ENCODE data around the gene STKLD1.

STKLD1 gene

GRCh38 chr9:133420392-133420827 is 44.2 kb downstream of the STKLD1 start:
- no peak for DNase-seq

GRCh38 chr9:133421615-133422542 is 45.7 kb downstream of the STKLD1 start, which contains the start of gene ADAMTS13:
TSS of gene ADAMTS13 (plus strand) at chr9:133422367. CDS start at chr9:133422444, 77 bp downstream.
- peak; percentile 45 for DNase-seq

GRCh38 chr9:133423216-133423615 is 47.0 kb downstream of the STKLD1 start:
- no peak for DNase-seq

- DNase-seq: no peak
These were observed 48.0 kb downstream of the STKLD1 start for GRCh38 chr9:133424187-133424586.

GRCh38 chr9:133425049-133425632 is 49.0 kb downstream of the STKLD1 start:
- DNase-seq: no peak

GRCh38 chr9:133426011-133426410 is 49.8 kb downstream of the STKLD1 start:
- no peak for DNase-seq

GRCh38 chr9:133427658-133428348 is 51.6 kb downstream of the STKLD1 start:
- no peak for DNase-seq

GRCh38 chr9:133428617-133429101 is 52.5 kb downstream of the STKLD1 start:
- peak; percentile 88 for DNase-seq

GRCh38 chr9:133429214-133429613 is 53.0 kb downstream of the STKLD1 start:
- no peak for DNase-seq

GRCh38 chr9:133429641-133430161 is 53.5 kb downstream of the STKLD1 start:
- DNase-seq: peak; percentile 45

GRCh38 chr9:133430244-133430643 is 54.1 kb downstream of the STKLD1 start:
- no peak for DNase-seq

GRCh38 chr9:133433351-133433843 is 57.2 kb downstream of the STKLD1 start:
- DNase-seq: no peak

GRCh38 chr9:133436681-133437080 is 60.5 kb downstream of the STKLD1 start:
- DNase-seq: no peak

GRCh38 chr9:133437753-133438531 is 61.8 kb downstream of the STKLD1 start:
- DNase-seq: peak; percentile 39

- no peak for DNase-seq
These were observed 63.2 kb downstream of the STKLD1 start for GRCh38 chr9:133439337-133439736.

- DNase-seq: no peak
These were observed 64.7 kb downstream of the STKLD1 start for GRCh38 chr9:133440874-133441273.

GRCh38 chr9:133441571-133441970 is 65.4 kb downstream of the STKLD1 start:
- no peak for DNase-seq

GRCh38 chr9:133443248-133443647 is 67.1 kb downstream of the STKLD1 start:
- no peak for DNase-seq

- DNase-seq: peak; percentile 74
These were observed 67.8 kb downstream of the STKLD1 start for GRCh38 chr9:133443982-133444381.

GRCh38 chr9:133445293-133445969 is 69.3 kb downstream of the STKLD1 start:
- no peak for DNase-seq

- DNase-seq: peak; percentile 22
These were observed 72.4 kb downstream of the STKLD1 start for GRCh38 chr9:133448487-133448972.

Data from NCI-H69 (cell line).